ENCODE results near the gene EPS8.

Gene EPS8

GRCh38 chr12:15687583-15687982, 101.6 kb downstream of the EPS8 start:
- no peak for DNase-seq

- no peak for DNase-seq
These were observed 104.1 kb downstream of the EPS8 start for GRCh38 chr12:15684896-15685658.

GRCh38 chr12:15682826-15683225, 106.4 kb downstream of the EPS8 start:
- no peak for DNase-seq

- DNase-seq, result no peak
These were observed 110.0 kb downstream of the EPS8 start for GRCh38 chr12:15679151-15679550.

- no peak for DNase-seq
These were observed 111.4 kb downstream of the EPS8 start for GRCh38 chr12:15677726-15678201.

- DNase-seq, result no peak
These were observed 112.0 kb downstream of the EPS8 start for GRCh38 chr12:15677228-15677627.

GRCh38 chr12:15672671-15673270, 116.4 kb downstream of the EPS8 start:
- DNase-seq, result no peak

- no peak for DNase-seq
These were observed 118.4 kb downstream of the EPS8 start for GRCh38 chr12:15670756-15671155.

- no peak for DNase-seq
These were observed 119.8 kb downstream of the EPS8 start for GRCh38 chr12:15669256-15669948.

- no peak for DNase-seq
These were observed 124.7 kb downstream of the EPS8 start for GRCh38 chr12:15664491-15664890.

- no peak for DNase-seq
These were observed 126.1 kb downstream of the EPS8 start for GRCh38 chr12:15662983-15663659.

- no peak for DNase-seq
These were observed 126.7 kb downstream of the EPS8 start for GRCh38 chr12:15662303-15662980.

- no peak for DNase-seq
These were observed 137.8 kb downstream of the EPS8 start for GRCh38 chr12:15651371-15651770.

- no peak for DNase-seq
These were observed 138.6 kb downstream of the EPS8 start for GRCh38 chr12:15650399-15651128.

- DNase-seq, result no peak
These were observed 139.8 kb downstream of the EPS8 start for GRCh38 chr12:15649347-15649746.

- no peak for DNase-seq
These were observed 140.6 kb downstream of the EPS8 start for GRCh38 chr12:15648558-15648957.

- no peak for DNase-seq
These were observed 142.6 kb downstream of the EPS8 start for GRCh38 chr12:15646581-15646980.

- no peak for DNase-seq
These were observed 144.5 kb downstream of the EPS8 start for GRCh38 chr12:15644700-15645099.

GRCh38 chr12:15638231-15638630, 151.0 kb downstream of the EPS8 start:
- no peak for DNase-seq

GRCh38 chr12:15636060-15636890, 152.9 kb downstream of the EPS8 start:
- DNase-seq, result no peak
